Liver (tissue), 3 donors: ENCODE results near the gene MTHFD1L.

Experiments
- ATF3 ChIP-seq: IDR thresholded peaks from 2 replicates; pipeline ENCODE4 v1.6.1; 2016; ENCODE audit warnings: antibody characterized with exemption
- CTCF ChIP-seq: fragments of 150-350 bp; IDR thresholded peaks from 2 replicates; pipeline ENCODE4 v1.5.1; 2017; ENCODE audit warnings: improper control_type of control experiment, low read depth, low read length; ENCODE audit not compliant: missing input control
- EGR1 ChIP-seq, 2 donors: IDR thresholded peaks; 2 replicates each; pipeline ENCODE4 v1.6.1; 2016 to 2018; ENCODE audit warnings: antibody characterized with exemption in 2 of 2, low read depth in 2 of 2
- FOXA1 ChIP-seq: IDR thresholded peaks from 2 replicates; pipeline ENCODE4 v1.6.1; 2016; ENCODE audit warnings: antibody characterized with exemption
- JUND ChIP-seq, 2 donors: IDR thresholded peaks; 2 replicates each; pipeline ENCODE4 v1.6.1; 2016; ENCODE audit warnings: antibody characterized with exemption in 2 of 2
- MAX ChIP-seq: IDR thresholded peaks from 2 replicates; pipeline ENCODE4 v1.6.1; 2016; ENCODE audit warnings: antibody characterized with exemption
- RAD21 ChIP-seq, 2 donors: IDR thresholded peaks; 2 replicates each; pipeline ENCODE4 v1.6.1; 2016; ENCODE audit warnings: antibody characterized with exemption in 2 of 2, mild to moderate bottlenecking in 2 of 2
- REST ChIP-seq: IDR thresholded peaks from 2 replicates; pipeline ENCODE4 v1.6.1; 2016; ENCODE audit warnings: antibody characterized with exemption, mild to moderate bottlenecking
- RXRA ChIP-seq, 2 donors: IDR thresholded peaks; 2 replicates each; pipeline ENCODE4 v1.6.1; 2017 to 2018; ENCODE audit warnings: antibody characterized with exemption in 2 of 2, mild to moderate bottlenecking in 1 of 2
- SP1 ChIP-seq: IDR thresholded peaks from 2 replicates; pipeline ENCODE4 v1.6.1; 2018; ENCODE audit warnings: antibody characterized with exemption, mild to moderate bottlenecking
- TAF1 ChIP-seq: conservative IDR thresholded peaks from 2 replicates; pipeline ENCODE4 v1.6.1; 2016; ENCODE audit warnings: antibody characterized with exemption, mild to moderate bottlenecking
- YY1 ChIP-seq: IDR thresholded peaks from 2 replicates; pipeline ENCODE4 v1.6.1; 2016; ENCODE audit warnings: antibody characterized with exemption, mild to moderate bottlenecking
- donor health status: healthy.
- donor health status: healthy.

- TF ChIP-seq CTCF (no peak), ATF3 (no peak), REST (no peak), SP1 (peak; percentile 28), MAX (no peak), FOXA1 (no peak), YY1 (no peak), EGR1 (IDR thresholded peaks at IDR 0.05; ENCODE audit: low read depth in 2 of 2) (no peak), RAD21 (IDR thresholded peaks at IDR 0.05) (no peak), RXRA (IDR thresholded peaks at IDR 0.05) (no peak), TAF1 (no peak), JUND (IDR thresholded peaks at IDR 0.05) (no peak)
These were observed 161.8 kb downstream of the MTHFD1L start for GRCh38 chr6:151027295-151027747.
